Measurements from ENCODE around the gene SGMS1. TPM values are rescaled to one million over a fixed set of nuclear protein-coding genes. Genes with fewer than 3 reads are reported as not detected.
"Not testable (repeated sequence)": the region's sequence is repeated elsewhere in the genome, so short reads cannot be mapped to it uniquely, and the experiment has no call there.

SGMS1 gene
- total and polyA plus RNA-seq, 2 donors from 2014 or later: 13.6 to 100 TPM

GRCh38 chr10:50453940-50454339 lies 169.8 kb downstream of the SGMS1 start:
- Histone ChIP-seq H3K4me3 (ENCODE audit: low read length in 3 of 3) (no peak overlapping the region), H3K9me3 (ENCODE audit: control insufficient read depth in 2 of 3, insufficient read depth in 1 of 3, low read length in 3 of 3) (no peaks in the 10 kb centered on the region), H3K36me3 (ENCODE audit: control insufficient read depth in 2 of 3, insufficient read depth in 3 of 3, low read length in 3 of 3) (no peaks in the 10 kb centered on the region), H3K4me1 (ENCODE audit: control insufficient read depth in 2 of 3, insufficient read depth in 2 of 3, low read depth in 1 of 3, low read length in 3 of 3) (no peaks in the 10 kb centered on the region), H3K27me3 (ENCODE audit: control insufficient read depth, insufficient read depth, low read length) (no peaks in the 10 kb centered on the region), H3K9ac (ENCODE audit: low read length in 3 of 3) (no peak overlapping the region), H3K27ac (ENCODE audit: low read depth in 2 of 2, low read length in 2 of 2) (no peak overlapping the region)
- intact Hi-C loops (cut with DNase I): no loop called here
- TF ChIP-seq CTCF (IDR thresholded peaks at IDR 0.05; ENCODE audit: borderline replicate concordance, extremely low read depth, insufficient read depth): no peak
- FAIRE-seq (no peak), DNase-seq (no peak)

GRCh38 chr10:50452603-50453002 lies 171.2 kb downstream of the SGMS1 start:
- H3K9me3 ChIP-seq (ENCODE audit: control insufficient read depth in 2 of 3, insufficient read depth in 1 of 3, low read length in 3 of 3): no peaks in the 10 kb centered on the region
- FAIRE-seq (no peak), DNase-seq (no peak)
- no peak overlapping the region for H3K9ac ChIP-seq (ENCODE audit: low read length in 3 of 3)
- no peak for TF ChIP-seq CTCF (IDR thresholded peaks at IDR 0.05; ENCODE audit: borderline replicate concordance, extremely low read depth, insufficient read depth)
- intact Hi-C loops (cut with DNase I): no loop called here
- no peaks in the 10 kb centered on the region for H3K36me3 ChIP-seq (ENCODE audit: control insufficient read depth in 2 of 3, insufficient read depth in 3 of 3, low read length in 3 of 3)
- H3K27ac ChIP-seq (ENCODE audit: low read depth in 2 of 2, low read length in 2 of 2): no peak overlapping the region
- H3K27me3 ChIP-seq (ENCODE audit: control insufficient read depth, insufficient read depth, low read length): no peaks in the 10 kb centered on the region
- no peaks in the 10 kb centered on the region for H3K4me1 ChIP-seq (ENCODE audit: control insufficient read depth in 2 of 3, insufficient read depth in 2 of 3, low read depth in 1 of 3, low read length in 3 of 3)
- H3K4me3 ChIP-seq (ENCODE audit: low read length in 3 of 3): no peak overlapping the region

- Histone ChIP-seq H3K9me3 (ENCODE audit: control insufficient read depth in 2 of 3, insufficient read depth in 1 of 3, low read length in 3 of 3) (no peaks in the 10 kb centered on the region), H3K36me3 (ENCODE audit: control insufficient read depth in 2 of 3, insufficient read depth in 3 of 3, low read length in 3 of 3) (no peaks in the 10 kb centered on the region), H3K4me1 (ENCODE audit: control insufficient read depth in 2 of 3, insufficient read depth in 2 of 3, low read depth in 1 of 3, low read length in 3 of 3) (no peaks in the 10 kb centered on the region), H3K4me3 (ENCODE audit: low read length in 3 of 3) (no peak overlapping the region), H3K27me3 (ENCODE audit: control insufficient read depth, insufficient read depth, low read length) (no peaks in the 10 kb centered on the region), H3K27ac (ENCODE audit: low read depth in 2 of 2, low read length in 2 of 2) (no peak overlapping the region), H3K9ac (ENCODE audit: low read length in 3 of 3) (no peak overlapping the region)
- DNase-seq (no peak), FAIRE-seq (no peak)
- no peak for TF ChIP-seq CTCF (IDR thresholded peaks at IDR 0.05; ENCODE audit: borderline replicate concordance, extremely low read depth, insufficient read depth)
- intact Hi-C loops (cut with DNase I): no loop called here
Measured at GRCh38 chr10:50447691-50448090, 176.1 kb downstream of the SGMS1 start.

DNA sequence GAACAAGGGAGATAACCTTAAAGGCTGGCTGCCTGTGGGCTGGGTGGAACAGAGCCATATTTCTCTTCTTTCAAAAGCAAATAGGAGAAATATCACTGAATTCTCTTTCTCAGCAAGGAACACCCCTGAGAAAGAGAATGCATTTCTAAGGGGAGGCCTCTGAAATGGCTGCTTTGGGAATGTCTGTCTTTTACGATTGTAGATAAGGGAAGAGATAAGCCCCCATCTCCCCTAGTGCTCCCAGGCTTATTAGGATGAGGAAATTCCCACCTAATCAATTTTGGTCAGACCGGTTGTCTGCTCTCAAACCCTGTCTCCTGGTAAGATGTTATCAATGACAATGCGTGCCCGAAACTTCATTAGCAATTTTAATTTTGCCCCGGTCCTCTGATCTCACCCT lies 178.0 kb downstream of the SGMS1 start:
- H3K36me3 ChIP-seq (ENCODE audit: control insufficient read depth in 2 of 3, insufficient read depth in 3 of 3, low read length in 3 of 3); H3K27me3 ChIP-seq (ENCODE audit: control insufficient read depth, insufficient read depth, low read length); H3K27ac ChIP-seq (ENCODE audit: low read depth in 2 of 2, low read length in 2 of 2); H3K4me1 ChIP-seq (ENCODE audit: control insufficient read depth in 2 of 3, insufficient read depth in 2 of 3, low read depth in 1 of 3, low read length in 3 of 3); DNase-seq; H3K9ac ChIP-seq (ENCODE audit: low read length in 3 of 3); H3K9me3 ChIP-seq (ENCODE audit: control insufficient read depth in 2 of 3, insufficient read depth in 1 of 3, low read length in 3 of 3); intact Hi-C loops (cut with DNase I); FAIRE-seq; H3K4me3 ChIP-seq (ENCODE audit: low read length in 3 of 3): not testable (repeated sequence)
